SK-N-SH (cell line): ENCODE measurements around the gene FBH1. TPM values are rescaled to one million over a fixed set of nuclear protein-coding genes. Genes with fewer than 3 reads are reported as not detected.

Experiments used
- CTCF ChIA-PET: fragments of 300-600, 350-600 bp; formaldehyde crosslinking; extraction: SDS; loops from one replicate; lab custom pipeline; 2021; lab: Yijun Ruan, JAX
- POLR2A ChIA-PET: fragments of 350-600 bp; sonication (Branson Sonifier 250); formaldehyde crosslinking; extraction: SDS; loops from one replicate; lab custom pipeline; 2020; ENCODE audit warnings: antibody characterized with exemption, inconsistent platforms; lab: Yijun Ruan, JAX
- DNase-seq: peaks from one replicate; pipeline ENCODE4 v3.0.0; 2012
- H2AFZ ChIP-seq: fragments of 200-600 bp; sonication (generic); 2 replicates; pipeline ENCODE4 v1.8.1; 2016; ENCODE audit warnings: antibody characterized with exemption, mild to moderate bottlenecking, low read depth
- H3F3A ChIP-seq: fragments of 200-600 bp; sonication (generic); replicated peaks from 2 replicates; pipeline ENCODE3; 2016; ENCODE audit warnings: antibody characterized with exemption, mild to moderate bottlenecking; ENCODE audit not compliant: insufficient read depth
- H3K27ac ChIP-seq, 2 experiments: fragments of 200-500 bp in 1 of 2; fragments of 200-600 bp in 1 of 2; sonication (Bioruptor generic) in 1 of 2; sonication (generic), shearing (Covaris generic) in 1 of 2; 2 replicates each; pipeline versions ENCODE4 v1.5.1 to v1.6.1; 2014 to 2016; ENCODE audit warnings: low read depth in 2 of 2, inconsistent platforms in 1 of 2, low read length in 1 of 2, mild to moderate bottlenecking in 1 of 2, mixed read lengths in 1 of 2
- H3K27me3 ChIP-seq: fragments of 200-600 bp; sonication (generic), shearing (Covaris generic); 2 replicates; pipeline ENCODE4 v1.6.1; 2016; ENCODE audit warnings: mixed run types; ENCODE audit not compliant: insufficient read depth
- H3K36me3 ChIP-seq, 2 experiments: fragments of 200-500 bp in 1 of 2; fragments of 200-600 bp in 1 of 2; sonication (Bioruptor generic) in 1 of 2; sonication (generic) in 1 of 2; replicated peaks in 1 of 2; 2 replicates each; pipeline versions ENCODE3 to v1.5.1; 2014 to 2016; ENCODE audit warnings: low read length in 1 of 2, mild to moderate bottlenecking in 1 of 2; ENCODE audit not compliant: insufficient read depth in 2 of 2, control insufficient read depth in 1 of 2
- H3K4me1 ChIP-seq, 2 experiments: fragments of 200-500 bp in 1 of 2; fragments of 200-600 bp in 1 of 2; sonication (Bioruptor generic) in 1 of 2; sonication (generic), shearing (Covaris generic) in 1 of 2; 2 replicates each; pipeline versions ENCODE4 v1.5.1 to v1.6.1; 2014 to 2016; ENCODE audit warnings: low read depth in 1 of 2, low read length in 1 of 2, mixed run types in 1 of 2; ENCODE audit not compliant: insufficient read depth in 2 of 2, control insufficient read depth in 1 of 2
- H3K4me2 ChIP-seq: fragments of 200-600 bp; sonication (generic), shearing (Covaris generic); 2 replicates; pipeline ENCODE4 v1.6.1; 2017; ENCODE audit warnings: mixed run types
- H3K4me3 ChIP-seq, 2 experiments: fragments of 200-500 bp in 1 of 2; fragments of 200-600 bp in 1 of 2; sonication (Bioruptor generic) in 1 of 2; sonication (generic), shearing (Covaris generic) in 1 of 2; 2 replicates each; pipeline versions ENCODE4 v1.5.1 to v1.8.1; 2014 to 2016; ENCODE audit warnings: low read depth in 2 of 2, inconsistent platforms in 1 of 2, low read length in 1 of 2, mild to moderate bottlenecking in 1 of 2, mixed read lengths in 1 of 2, moderate library complexity in 1 of 2
- H3K79me2 ChIP-seq: fragments of 200-600 bp; sonication (generic); 2 replicates; pipeline ENCODE4 v1.8.1; 2017; ENCODE audit warnings: mild to moderate bottlenecking; ENCODE audit not compliant: insufficient read depth
- H3K9ac ChIP-seq: fragments of 200-600 bp; sonication (generic); 2 replicates; pipeline ENCODE4 v1.6.1; 2017; ENCODE audit warnings: mixed run types
- H3K9me2 ChIP-seq: fragments of 200-600 bp; sonication (generic); 2 replicates; pipeline ENCODE4 v1.6.1; 2017; ENCODE audit warnings: mixed run types
- H3K9me3 ChIP-seq: fragments of 200-600 bp; sonication (generic); 2 replicates; pipeline ENCODE4 v1.6.1; 2017; ENCODE audit warnings: mixed run types, mild to moderate bottlenecking, moderate library complexity
- H4K20me1 ChIP-seq: fragments of 200-600 bp; sonication (generic); 2 replicates; pipeline ENCODE4 v1.6.1; 2017; ENCODE audit warnings: mild to moderate bottlenecking, mixed run types; ENCODE audit not compliant: insufficient read depth
- ELF1 ChIP-seq: IDR thresholded peaks from 2 replicates; pipeline ENCODE4 v1.4.0; 2012
- FOXJ3 ChIP-seq: sonication (generic); formaldehyde crosslinking; IDR thresholded peaks from 2 replicates; pipeline ENCODE4 v1.5.1; 2020; ENCODE audit warnings: mild to moderate bottlenecking, missing genetic modification reagents
- FOXM1 ChIP-seq: IDR thresholded peaks from 2 replicates; pipeline ENCODE4 v1.4.0; 2012; ENCODE audit warnings: low read depth, mild to moderate bottlenecking
- MXI1 ChIP-seq: IDR thresholded peaks from 2 replicates; pipeline ENCODE4 v1.6.1; 2012; ENCODE audit warnings: mild to moderate bottlenecking, low read depth, low read length, improper control_type of control experiment
- NFIC ChIP-seq: IDR thresholded peaks from 2 replicates; pipeline ENCODE4 v1.4.0; 2012; ENCODE audit warnings: borderline replicate concordance
- POLR2AphosphoS5 ChIP-seq: IDR thresholded peaks from 2 replicates; pipeline ENCODE4 v1.6.1; 2012; ENCODE audit warnings: low read depth, low read length
- RCOR1 ChIP-seq: fragments of 150-350 bp; IDR thresholded peaks from 2 replicates; pipeline ENCODE4 v1.6.1; 2017; ENCODE audit warnings: antibody characterized with exemption, low read length
- RFX5 ChIP-seq: IDR thresholded peaks from 2 replicates; pipeline ENCODE4 v1.6.1; 2012; ENCODE audit warnings: mild to moderate bottlenecking, improper control_type of control experiment, low read length
- RXRA ChIP-seq: IDR thresholded peaks from 2 replicates; pipeline ENCODE4 v1.4.0; 2012; ENCODE audit warnings: low read depth, mild to moderate bottlenecking, borderline replicate concordance
- TCF12 ChIP-seq: IDR thresholded peaks from 2 replicates; pipeline ENCODE4 v1.4.0; 2012
- TEAD4 ChIP-seq: IDR thresholded peaks from 2 replicates; pipeline ENCODE4 v1.4.0; 2012; ENCODE audit warnings: mild to moderate bottlenecking, borderline replicate concordance; ENCODE audit not compliant: insufficient read depth
- WGBS: methylation state at CpG from one replicate; pipeline ENCODE4 v1.1.6; 2017; ENCODE audit warnings: low lambda C conversion rate; 5-methylcytosine and 5-hydroxymethylcytosine counted together
- polyA plus RNA-seq, 3 experiments: library from polyadenylated mRNA; depleted of rRNA; stranded (reverse); fragments of >200 nt; gene quantifications; 2 replicates each; pipeline ENCODE4 v1.2.3, GENCODE V29; 2012
- TF ChIP-seq, protein P1 (sequence below): fragments of 150-350 bp; IDR thresholded peaks from 2 replicates; pipeline ENCODE4 v1.6.1; 2017; ENCODE audit warnings: antibody characterized with exemption, low read length, low read depth, borderline replicate concordance
- TF ChIP-seq, protein P2 (sequence below): IDR thresholded peaks from 2 replicates; pipeline ENCODE4 v1.4.0; 2012; ENCODE audit warnings: low read depth, borderline replicate concordance
- TF ChIP-seq, protein P3 (sequence below): IDR thresholded peaks from 2 replicates; pipeline ENCODE4 v1.6.1; 2012; ENCODE audit warnings: mild to moderate bottlenecking, low read depth, low read length, moderate library complexity

FBH1 gene
- polyA plus RNA-seq, 1 of the 3 experiments (the other 2 are of a cell fraction), result 60.9 TPM

DNA sequence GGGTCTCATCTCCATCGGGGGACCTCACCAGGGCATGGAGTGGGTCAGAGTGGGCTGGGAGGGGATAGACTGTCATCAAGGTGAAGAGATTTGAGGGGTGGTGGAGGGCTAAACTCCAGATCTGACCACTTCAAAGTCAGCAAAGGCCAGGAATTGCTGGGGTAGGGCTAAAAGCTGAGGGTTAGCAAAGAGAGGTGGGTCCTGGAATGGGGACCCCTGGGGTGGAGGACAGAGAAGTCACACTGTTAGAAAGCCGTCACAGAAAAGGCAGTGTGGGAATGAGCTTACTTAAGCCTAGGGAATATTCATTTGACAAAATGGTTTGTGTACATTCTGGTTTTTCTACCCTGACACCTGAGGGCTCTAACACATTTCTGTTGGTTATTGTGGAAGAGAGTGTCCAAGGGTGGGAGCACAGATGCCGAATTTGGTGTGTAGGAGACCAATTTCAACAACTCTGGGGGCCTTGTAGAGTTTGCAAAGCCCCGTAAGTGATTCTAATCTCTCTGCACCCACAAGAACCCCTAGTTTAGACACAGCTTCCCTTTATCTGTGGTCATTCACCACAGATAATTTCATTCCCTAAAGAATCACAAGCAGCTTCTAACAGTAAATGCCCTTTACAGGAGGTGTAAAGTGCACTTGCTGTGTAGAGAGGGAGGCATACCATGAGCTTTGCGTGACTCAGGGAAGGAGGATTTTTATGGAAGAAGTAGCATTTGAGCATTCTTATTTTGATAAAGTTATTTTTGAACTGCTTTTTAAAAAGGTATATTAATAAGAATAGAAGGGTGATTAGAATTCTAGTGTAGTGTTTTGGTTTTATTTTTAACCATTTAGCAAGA lies 6.4 kb downstream of the FBH1 start (continued):
- TF ChIP-seq, protein P1, sequence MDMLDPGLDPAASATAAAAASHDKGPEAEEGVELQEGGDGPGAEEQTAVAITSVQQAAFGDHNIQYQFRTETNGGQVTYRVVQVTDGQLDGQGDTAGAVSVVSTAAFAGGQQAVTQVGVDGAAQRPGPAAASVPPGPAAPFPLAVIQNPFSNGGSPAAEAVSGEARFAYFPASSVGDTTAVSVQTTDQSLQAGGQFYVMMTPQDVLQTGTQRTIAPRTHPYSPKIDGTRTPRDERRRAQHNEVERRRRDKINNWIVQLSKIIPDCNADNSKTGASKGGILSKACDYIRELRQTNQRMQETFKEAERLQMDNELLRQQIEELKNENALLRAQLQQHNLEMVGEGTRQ, result no peak
- TF ChIP-seq, protein P2, sequence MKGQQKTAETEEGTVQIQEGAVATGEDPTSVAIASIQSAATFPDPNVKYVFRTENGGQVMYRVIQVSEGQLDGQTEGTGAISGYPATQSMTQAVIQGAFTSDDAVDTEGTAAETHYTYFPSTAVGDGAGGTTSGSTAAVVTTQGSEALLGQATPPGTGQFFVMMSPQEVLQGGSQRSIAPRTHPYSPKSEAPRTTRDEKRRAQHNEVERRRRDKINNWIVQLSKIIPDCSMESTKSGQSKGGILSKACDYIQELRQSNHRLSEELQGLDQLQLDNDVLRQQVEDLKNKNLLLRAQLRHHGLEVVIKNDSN, result no peak
- TF ChIP-seq TEAD4, result no peak
- TF ChIP-seq, protein P3, sequence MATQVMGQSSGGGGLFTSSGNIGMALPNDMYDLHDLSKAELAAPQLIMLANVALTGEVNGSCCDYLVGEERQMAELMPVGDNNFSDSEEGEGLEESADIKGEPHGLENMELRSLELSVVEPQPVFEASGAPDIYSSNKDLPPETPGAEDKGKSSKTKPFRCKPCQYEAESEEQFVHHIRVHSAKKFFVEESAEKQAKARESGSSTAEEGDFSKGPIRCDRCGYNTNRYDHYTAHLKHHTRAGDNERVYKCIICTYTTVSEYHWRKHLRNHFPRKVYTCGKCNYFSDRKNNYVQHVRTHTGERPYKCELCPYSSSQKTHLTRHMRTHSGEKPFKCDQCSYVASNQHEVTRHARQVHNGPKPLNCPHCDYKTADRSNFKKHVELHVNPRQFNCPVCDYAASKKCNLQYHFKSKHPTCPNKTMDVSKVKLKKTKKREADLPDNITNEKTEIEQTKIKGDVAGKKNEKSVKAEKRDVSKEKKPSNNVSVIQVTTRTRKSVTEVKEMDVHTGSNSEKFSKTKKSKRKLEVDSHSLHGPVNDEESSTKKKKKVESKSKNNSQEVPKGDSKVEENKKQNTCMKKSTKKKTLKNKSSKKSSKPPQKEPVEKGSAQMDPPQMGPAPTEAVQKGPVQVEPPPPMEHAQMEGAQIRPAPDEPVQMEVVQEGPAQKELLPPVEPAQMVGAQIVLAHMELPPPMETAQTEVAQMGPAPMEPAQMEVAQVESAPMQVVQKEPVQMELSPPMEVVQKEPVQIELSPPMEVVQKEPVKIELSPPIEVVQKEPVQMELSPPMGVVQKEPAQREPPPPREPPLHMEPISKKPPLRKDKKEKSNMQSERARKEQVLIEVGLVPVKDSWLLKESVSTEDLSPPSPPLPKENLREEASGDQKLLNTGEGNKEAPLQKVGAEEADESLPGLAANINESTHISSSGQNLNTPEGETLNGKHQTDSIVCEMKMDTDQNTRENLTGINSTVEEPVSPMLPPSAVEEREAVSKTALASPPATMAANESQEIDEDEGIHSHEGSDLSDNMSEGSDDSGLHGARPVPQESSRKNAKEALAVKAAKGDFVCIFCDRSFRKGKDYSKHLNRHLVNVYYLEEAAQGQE, result no peak
- no peak for TF ChIP-seq TCF12
- TF ChIP-seq NFIC, result no peak
- TF ChIP-seq RFX5, result no peak
- no peak for TF ChIP-seq FOXM1

DNA sequence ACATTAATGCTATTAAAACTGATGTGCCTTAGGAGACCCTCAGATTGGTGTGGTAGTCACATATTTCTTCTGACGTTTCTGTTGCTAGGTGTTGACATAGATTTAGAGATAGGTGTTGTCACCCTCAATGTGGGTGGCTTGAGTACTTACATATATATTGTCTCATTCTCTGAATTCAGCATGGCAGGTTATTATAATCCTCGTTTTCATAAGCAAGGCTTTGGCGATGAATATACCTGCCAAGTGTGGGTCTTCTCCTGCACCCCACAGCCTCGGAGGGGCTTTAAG lies 7.0 kb downstream of the FBH1 start:
- peaks cover 96% of the 10 kb centered on the region for H3K79me2 ChIP-seq
- CTCF ChIA-PET, result interaction anchor here (0.8 kb wide), 1 partner anchor 267 kb away, joined by 3 read pairs; no protein-coding TSS in a partner anchor
- no peaks in the 10 kb centered on the region for H3F3A ChIP-seq
- POLR2A ChIA-PET, result no interaction called here
- no peak for TF ChIP-seq ELF1
- TF ChIP-seq TCF12, result no peak
- TF ChIP-seq POLR2AphosphoS5, result no peak
- TF ChIP-seq RXRA, result no peak
- TF ChIP-seq FOXJ3 (CRISPR knock-in tag), result no peak
- no peak for TF ChIP-seq RCOR1
- no peak for TF ChIP-seq MXI1
- no peak for TF ChIP-seq RFX5
- peaks cover 24% of the 10 kb centered on the region for H4K20me1 ChIP-seq
- 0 out of 2 replicates have a peak, but pooled peaks cover 5% of the 10 kb centered on the region for H3K9me3 ChIP-seq
- no peaks in the 10 kb centered on the region for H3K27me3 ChIP-seq
- no peaks in the 10 kb centered on the region for H3K9me2 ChIP-seq
- 90% methylated on average over 4 of the region's 4 CpGs for WGBS
- no peak overlapping the region for H3K9ac ChIP-seq
- H3K36me3 ChIP-seq, result peaks cover 46 to 66% of the 10 kb centered on the region in 2 experiments
- no peak overlapping the region for H3K4me3 ChIP-seq
- no peak overlapping the region for H2AFZ ChIP-seq
- no peak for DNase-seq
- H3K4me2 ChIP-seq, result no peak overlapping the region
- no peak overlapping the region for H3K27ac ChIP-seq
- peaks cover 0 to 2% of the 10 kb centered on the region in 2 experiments; a peak in 2 of 4 replicates for H3K4me1 ChIP-seq
